Mesenchymal stem cell (in vitro differentiated cells and primary cell): ENCODE measurements around the gene HPN.
"Not testable (repeated sequence)": the region's sequence is repeated elsewhere in the genome, so short reads cannot be mapped to it uniquely, and the experiment has no call there.

ENCODE experiments used
- DNase-seq: peaks from one replicate; pipeline ENCODE4 v3.0.0-alpha.2; 2013
- H2AFZ ChIP-seq: one replicate; pipeline ENCODE4 v1.6.1; 2013; ENCODE audit warnings: low read depth, mild to moderate bottlenecking, control low read depth, inconsistent platforms, low read length, moderate library complexity
- H2AK5ac ChIP-seq: 2 replicates; pipeline ENCODE4 v1.6.1; 2013; ENCODE audit warnings: low read length, moderate library complexity, mild to moderate bottlenecking, inconsistent platforms; ENCODE audit not compliant: severe bottlenecking
- H2BK120ac ChIP-seq: one replicate; pipeline ENCODE4 v1.6.1; 2013; ENCODE audit warnings: low read depth, mild to moderate bottlenecking, inconsistent platforms, low read length, moderate library complexity
- H2BK12ac ChIP-seq, 2 experiments: one replicate each; pipeline ENCODE4 v1.6.1; 2013; ENCODE audit warnings: inconsistent platforms in 2 of 2, low read length in 2 of 2, mild to moderate bottlenecking in 2 of 2, moderate library complexity in 2 of 2, control low read depth in 1 of 2
- H2BK15ac ChIP-seq: one replicate; pipeline ENCODE4 v1.6.1; 2013; ENCODE audit warnings: mild to moderate bottlenecking, low read depth, inconsistent platforms; ENCODE audit not compliant: poor library complexity, severe bottlenecking
- H2BK5ac ChIP-seq: 2 replicates; pipeline ENCODE4 v1.6.1; 2013; ENCODE audit warnings: low read depth, mild to moderate bottlenecking, low read length, control low read depth, inconsistent platforms; ENCODE audit not compliant: poor library complexity, severe bottlenecking
- H3K14ac ChIP-seq, 2 experiments: one replicate each; pipeline ENCODE4 v1.6.1; 2013; ENCODE audit warnings: inconsistent platforms in 2 of 2, low read length in 2 of 2, control low read depth in 1 of 2, mild to moderate bottlenecking in 1 of 2, moderate library complexity in 1 of 2
- H3K18ac ChIP-seq, 2 experiments: one replicate each; pipeline ENCODE4 v1.6.1; 2013; ENCODE audit warnings: inconsistent platforms in 2 of 2, low read length in 2 of 2, control low read depth in 1 of 2, low read depth in 1 of 2, mild to moderate bottlenecking in 1 of 2
- H3K23ac ChIP-seq, 2 experiments: one replicate each; pipeline ENCODE4 v1.6.1; 2013; ENCODE audit warnings: inconsistent platforms in 2 of 2, low read length in 2 of 2, mild to moderate bottlenecking in 2 of 2, moderate library complexity in 2 of 2, control low read depth in 1 of 2
- H3K27ac ChIP-seq: 2 replicates; pipeline ENCODE4 v1.5.1; 2013; ENCODE audit warnings: mild to moderate bottlenecking, moderate library complexity, low read length, control low read depth, inconsistent platforms; ENCODE audit not compliant: poor library complexity, severe bottlenecking
- H3K27me3 ChIP-seq, 2 experiments: 2 replicates each; pipeline versions ENCODE4 v1.6.1 to v1.7.0; 2013; ENCODE audit warnings: low read length in 2 of 2, mild to moderate bottlenecking in 2 of 2, moderate library complexity in 2 of 2, control low read depth in 1 of 2, inconsistent platforms in 1 of 2; ENCODE audit not compliant: control insufficient read depth in 1 of 2, insufficient read depth in 1 of 2
- H3K36me3 ChIP-seq, 2 experiments: 2 replicates each; pipeline versions ENCODE4 v1.6.1 to v1.7.0; 2013; ENCODE audit warnings: low read length in 2 of 2, control low read depth in 1 of 2, inconsistent platforms in 1 of 2, low read depth in 1 of 2, mild to moderate bottlenecking in 1 of 2; ENCODE audit not compliant: insufficient read depth in 2 of 2, control insufficient read depth in 1 of 2
- H3K4ac ChIP-seq, 2 experiments: one replicate each; pipeline ENCODE4 v1.6.1; 2013; ENCODE audit warnings: inconsistent platforms in 2 of 2, low read length in 2 of 2, mild to moderate bottlenecking in 2 of 2, moderate library complexity in 2 of 2, control low read depth in 1 of 2, low read depth in 1 of 2
- H3K4me1 ChIP-seq: 2 replicates; pipeline ENCODE4 v1.6.1; 2013; ENCODE audit warnings: low read depth, low read length, control low read depth; ENCODE audit not compliant: control insufficient read depth, insufficient read depth
- H3K4me2 ChIP-seq: 2 replicates; pipeline ENCODE4 v1.6.1; 2013; ENCODE audit warnings: low read length, mild to moderate bottlenecking, inconsistent platforms; ENCODE audit not compliant: poor library complexity, severe bottlenecking
- H3K4me3 ChIP-seq, 2 experiments: 2 replicates each; pipeline versions ENCODE4 v1.5.1 to v1.7.0; 2013; ENCODE audit warnings: low read length in 2 of 2, mild to moderate bottlenecking in 2 of 2, control low read depth in 1 of 2, low read depth in 1 of 2; ENCODE audit not compliant: insufficient read depth in 1 of 2
- H3K79me1 ChIP-seq: replicated peaks from 2 replicates; pipeline ENCODE4 v1.6.1; 2013; ENCODE audit warnings: mild to moderate bottlenecking, control low read depth, low read length, inconsistent platforms; ENCODE audit not compliant: poor library complexity, severe bottlenecking
- H3K9ac ChIP-seq: 2 replicates; pipeline ENCODE4 v1.7.0; 2013; ENCODE audit warnings: mild to moderate bottlenecking, low read length, moderate library complexity
- H3K9me3 ChIP-seq: 2 replicates; pipeline ENCODE4 v1.7.0; 2013; ENCODE audit warnings: mild to moderate bottlenecking, low read length; ENCODE audit not compliant: control insufficient read depth
- H4K8ac ChIP-seq: one replicate; pipeline ENCODE4 v1.6.1; 2013; ENCODE audit warnings: inconsistent platforms, mild to moderate bottlenecking, low read length, moderate library complexity
- H4K91ac ChIP-seq: one replicate; pipeline ENCODE4 v1.6.1; 2013; ENCODE audit warnings: mild to moderate bottlenecking, low read length, inconsistent platforms
- WGBS: methylation state at CpG from one replicate; pipeline ENCODE4 v1.1.7; 2013; ENCODE audit warnings: mixed read lengths; 5-methylcytosine and 5-hydroxymethylcytosine counted together

Gene HPN

GRCh38 chr19:35046461-35046860, 4.9 kb downstream of the HPN start:
- no peaks in the 10 kb centered on the region for H3K36me3 ChIP-seq
- no peak overlapping the region for H3K4me2 ChIP-seq
- H4K8ac ChIP-seq: no peak overlapping the region
- 89% methylated on average over 4 of the region's 5 CpGs for WGBS
- DNase-seq: no peak
- H3K9ac ChIP-seq: no peak overlapping the region
- H2BK12ac ChIP-seq: no peak overlapping the region
- no peak overlapping the region for H3K23ac ChIP-seq
- H3K18ac ChIP-seq: no peak overlapping the region
- H2BK5ac ChIP-seq: no peak overlapping the region
- no peak overlapping the region for H2BK120ac ChIP-seq
- H3K14ac ChIP-seq: no peak overlapping the region
- no peak overlapping the region for H4K91ac ChIP-seq
- H3K4me3 ChIP-seq: no peak overlapping the region
- H3K4ac ChIP-seq: no peak overlapping the region
- H2BK15ac ChIP-seq: no peak overlapping the region
- H3K9me3 ChIP-seq: no peaks in the 10 kb centered on the region
- H3K27me3 ChIP-seq: peaks cover 0 to 11% of the 10 kb centered on the region in 2 experiments
- H2AFZ ChIP-seq: no peak overlapping the region
- H2AK5ac ChIP-seq: no peak overlapping the region
- H3K27ac ChIP-seq: no peak overlapping the region
- no peaks in the 10 kb centered on the region for H3K79me1 ChIP-seq
- H3K4me1 ChIP-seq: peaks cover 16% of the 10 kb centered on the region

DNA sequence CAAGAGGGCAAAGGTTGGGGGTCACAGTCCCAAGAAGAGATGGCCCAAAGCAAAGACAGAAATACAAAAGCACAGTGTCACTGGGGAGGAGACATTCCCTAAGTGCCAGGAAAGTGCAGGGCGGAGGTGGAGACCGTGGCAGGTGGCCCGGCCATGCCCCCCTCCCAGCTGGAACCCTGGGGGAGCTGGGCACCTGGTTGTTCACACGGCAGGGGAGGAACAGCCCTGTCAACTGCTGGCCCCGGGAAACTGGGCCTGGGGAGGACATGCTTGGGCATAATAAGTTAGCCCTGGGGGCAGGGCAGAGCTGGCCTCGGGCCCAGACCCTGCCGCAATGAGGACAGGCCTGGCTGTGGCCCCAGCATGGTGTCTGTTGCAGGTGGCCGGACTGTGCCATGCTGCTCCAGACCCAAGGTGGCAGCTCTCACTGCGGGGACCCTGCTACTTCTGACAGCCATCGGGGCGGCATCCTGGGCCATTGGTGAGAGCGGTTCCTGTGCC, 7.4 kb downstream of the HPN start:
- no peak overlapping the region for H2BK5ac ChIP-seq
- 82% methylated on average over 11 of the region's 12 CpGs for WGBS
- H4K8ac ChIP-seq: no peak overlapping the region
- H2AFZ ChIP-seq: no peak overlapping the region
- no peak overlapping the region for H3K4ac ChIP-seq
- no peaks in the 10 kb centered on the region for H3K79me1 ChIP-seq
- no peaks in the 10 kb centered on the region for H3K9me3 ChIP-seq
- no peak overlapping the region for H2BK15ac ChIP-seq
- no peak overlapping the region for H4K91ac ChIP-seq
- H3K4me2 ChIP-seq: no peak overlapping the region
- H3K36me3 ChIP-seq: no peaks in the 10 kb centered on the region
- H3K9ac ChIP-seq: no peak overlapping the region
- DNase-seq: no peak
- no peaks in the 10 kb centered on the region for H3K27me3 ChIP-seq
- no peak overlapping the region for H2AK5ac ChIP-seq
- no peak overlapping the region for H3K18ac ChIP-seq
- no peak overlapping the region for H3K4me3 ChIP-seq
- no peak overlapping the region for H3K23ac ChIP-seq
- no peak overlapping the region for H2BK12ac ChIP-seq
- H3K14ac ChIP-seq: no peak overlapping the region
- no peak overlapping the region for H3K27ac ChIP-seq
- peaks cover 6% of the 10 kb centered on the region for H3K4me1 ChIP-seq
- H2BK120ac ChIP-seq: no peak overlapping the region

- Histone ChIP-seq H3K23ac (no peak overlapping the region), H3K4me1 (peaks cover 6% of the 10 kb centered on the region), H3K9ac (no peak overlapping the region), H3K18ac (no peak overlapping the region), H2BK5ac (no peak overlapping the region), H4K8ac (no peak overlapping the region), H3K9me3 (no peaks in the 10 kb centered on the region), H3K27me3 (peaks cover 2% of the 10 kb centered on the region in 2 experiments), H3K79me1 (no peaks in the 10 kb centered on the region), H4K91ac (no peak overlapping the region), H2AFZ (no peak overlapping the region), H2BK15ac (no peak overlapping the region), H2AK5ac (no peak overlapping the region), H3K4me3 (no peak overlapping the region), H2BK120ac (no peak overlapping the region), H2BK12ac (no peak overlapping the region), H3K36me3 (no peaks in the 10 kb centered on the region), H3K14ac (no peak overlapping the region), H3K4me2 (no peak overlapping the region), H3K27ac (no peak overlapping the region), H3K4ac (no peak overlapping the region)
- WGBS: 50% methylated on average over 1 of the region's 5 CpGs
- DNase-seq: no peak
These were observed 7.9 kb downstream of the HPN start for GRCh38 chr19:35049456-35049855.

DNA sequence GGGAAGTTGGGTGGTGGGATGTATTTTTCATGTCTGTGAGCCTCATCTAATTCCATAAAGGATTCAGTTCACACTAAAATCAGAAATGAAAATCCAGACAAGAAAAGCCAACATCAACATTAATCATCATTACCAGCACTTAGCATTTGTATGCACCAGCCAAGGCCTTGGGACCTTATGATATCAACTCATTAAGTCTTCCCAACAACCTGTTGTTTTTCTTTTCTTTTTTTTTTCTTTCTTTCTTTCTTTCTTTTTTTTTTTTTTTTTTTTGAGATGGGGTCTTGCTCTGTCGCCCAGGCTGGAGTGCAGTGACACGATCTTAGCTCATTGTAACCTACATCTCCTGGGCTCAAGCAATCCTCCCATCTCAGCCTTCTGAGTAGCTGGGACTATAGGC, 9.1 kb downstream of the HPN start:
- not testable (repeated sequence) for H2BK15ac ChIP-seq, H3K4me1 ChIP-seq, H3K27ac ChIP-seq, H3K4me2 ChIP-seq, H3K9me3 ChIP-seq, H2BK120ac ChIP-seq, H3K23ac ChIP-seq, H4K91ac ChIP-seq, H3K4me3 ChIP-seq, H4K8ac ChIP-seq, H3K18ac ChIP-seq, H3K79me1 ChIP-seq, H3K4ac ChIP-seq, H3K36me3 ChIP-seq, H2BK5ac ChIP-seq, H2BK12ac ChIP-seq, DNase-seq, H3K9ac ChIP-seq, H3K14ac ChIP-seq, H2AK5ac ChIP-seq, H2AFZ ChIP-seq
- H3K27me3 ChIP-seq: peaks cover 13 to 14% of the 10 kb centered on the region in 2 experiments
- no CpG with 5 or more reads among the region's 2 CpGs for WGBS
